Sigmoid colon (tissue), 4 donors: Measurements from ENCODE around the gene ZSWIM5.

ENCODE experiments used
- CTCF ChIP-seq, 4 experiments: fragments of 450-650 bp in 3 of 4; fragments of 200-600 bp in 1 of 4; IDR thresholded peaks; one replicate each; pipeline ENCODE4 v1.5.1; 2016 to 2019; ENCODE audit warnings: antibody characterized with exemption in 4 of 4, mild to moderate bottlenecking in 3 of 4, moderate library complexity in 2 of 4
- POLR2A ChIP-seq, 2 donors: fragments of 450-650 bp; IDR thresholded peaks; one replicate each; pipeline ENCODE4 v1.6.1; 2016; ENCODE audit warnings: antibody characterized with exemption in 2 of 2, mild to moderate bottlenecking in 2 of 2, moderate library complexity in 2 of 2
- POLR2AphosphoS5 ChIP-seq, 4 donors: sonication (generic); formaldehyde crosslinking; IDR thresholded peaks; one replicate each; pipeline ENCODE4 v1.6.1; 2017; ENCODE audit warnings: antibody characterized with exemption in 4 of 4

- TF ChIP-seq POLR2AphosphoS5 (IDR thresholded peaks at IDR 0.05): no peak
- TF ChIP-seq POLR2A (IDR thresholded peaks at IDR 0.05): no peak
- no peak for TF ChIP-seq CTCF (IDR thresholded peaks at IDR 0.05)
These were observed 173.6 kb downstream of the ZSWIM5 start for GRCh38 chr1:45032837-45033236.
